ENCODE results near the gene PTGER1.
A peak's percentile ranks its signal among the peaks of the same experiment; 100 is the strongest.

The PTGER1 gene

GRCh38 chr19:14519245-14519859, 44.2 kb upstream of the PTGER1 start:
- H3K18ac ChIP-seq (ENCODE audit: low read length), result no peak overlapping the region
- no peak overlapping the region for H3K23ac ChIP-seq (ENCODE audit: low read depth, low read length, poor library complexity)
- no peak overlapping the region for H2BK5ac ChIP-seq (ENCODE audit: low read length)
- no peak overlapping the region for H3K27ac ChIP-seq (replicated peaks; ENCODE audit: low read length)
- H3K9ac ChIP-seq (ENCODE audit: low read depth, low read length, poor library complexity), result no peak overlapping the region
- no peak overlapping the region for H4K8ac ChIP-seq (ENCODE audit: low read depth, low read length)
- no peak overlapping the region for H2AFZ ChIP-seq (ENCODE audit: low read length)
- H3K14ac ChIP-seq (ENCODE audit: low read length), result no peak overlapping the region
- no peak overlapping the region for H3K4me2 ChIP-seq (ENCODE audit: insufficient read depth, low read length, poor library complexity, severe bottlenecking)
- H2BK120ac ChIP-seq (ENCODE audit: low read depth, low read length), result no peak overlapping the region
- no peak overlapping the region for H2BK15ac ChIP-seq (ENCODE audit: low read length)
- peaks cover 5% of the 10 kb centered on the region for H3K79me1 ChIP-seq (ENCODE audit: low read depth, low read length)
- H3K4ac ChIP-seq (ENCODE audit: low read length), result no peak overlapping the region
- H4K91ac ChIP-seq (ENCODE audit: low read depth, low read length, poor library complexity), result no peak overlapping the region
- no peak overlapping the region for H3K4me3 ChIP-seq (ENCODE audit: low read length in 2 of 2)
- H3K27me3 ChIP-seq (ENCODE audit: control insufficient read depth in 3 of 3, insufficient read depth in 3 of 3, low read depth in 1 of 3, low read length in 3 of 3), result no peaks in the 10 kb centered on the region
- peaks cover 10 to 13% of the 10 kb centered on the region in 2 donors for H3K4me1 ChIP-seq (ENCODE audit: control insufficient read depth in 2 of 2, insufficient read depth in 1 of 2, low read depth in 1 of 2, low read length in 2 of 2)
- no peak overlapping the region for H2BK12ac ChIP-seq (ENCODE audit: low read length)
- no CpG with 5 or more reads among the region's 22 CpGs for WGBS, 2 donors (ENCODE audit: extremely low coverage in 2 of 2, insufficient read length in 2 of 2, insufficient replicate concordance in 1 of 2)
- DNase-seq (ENCODE audit: low spot score), result no peak
- H3K9me3 ChIP-seq (replicated peaks in 1 of 2; ENCODE audit: control insufficient read depth in 2 of 2, insufficient read depth in 1 of 2, low read depth in 1 of 2, low read length in 2 of 2), result no peaks in the 10 kb centered on the region
- H2AK5ac ChIP-seq (ENCODE audit: low read depth, low read length), result no peak overlapping the region
- H3K36me3 ChIP-seq (replicated peaks in 1 of 2; ENCODE audit: control insufficient read depth in 2 of 2, insufficient read depth in 2 of 2, low read length in 2 of 2), result peaks cover 20 to 30% of the 10 kb centered on the region in 2 donors

- peak within 1 kb of the TSS; percentile 83 for H2AFZ ChIP-seq (ENCODE audit: low read length)
- H3K14ac ChIP-seq (ENCODE audit: low read length), result no peak within 1 kb of the TSS
- H3K18ac ChIP-seq (ENCODE audit: low read length), result peak within 1 kb of the TSS; percentile 98
- peaks cover 22 to 43% of the 10 kb centered on the region in 2 donors for H3K36me3 ChIP-seq (replicated peaks in 1 of 2; ENCODE audit: control insufficient read depth in 2 of 2, insufficient read depth in 2 of 2, low read length in 2 of 2)
- H3K27ac ChIP-seq (replicated peaks; ENCODE audit: low read length), result peak within 1 kb of the TSS; percentile 74
- H3K79me1 ChIP-seq (ENCODE audit: low read depth, low read length), result peaks cover 5% of the 10 kb centered on the region
- H2BK5ac ChIP-seq (ENCODE audit: low read length), result peak within 1 kb of the TSS; percentile 67
- DNase-seq (ENCODE audit: low spot score), result no peak
- WGBS, 2 donors (ENCODE audit: extremely low coverage in 2 of 2, insufficient read length in 2 of 2, insufficient replicate concordance in 1 of 2), result no CpG with 5 or more reads among the region's 82 CpGs
- peak within 1 kb of the TSS; percentile 4 for H3K4ac ChIP-seq (ENCODE audit: low read length)
- H3K23ac ChIP-seq (ENCODE audit: low read depth, low read length, poor library complexity), result peak within 1 kb of the TSS; percentile 100
- no peak within 1 kb of the TSS for H2BK15ac ChIP-seq (ENCODE audit: low read length)
- no peaks in the 10 kb centered on the region for H3K27me3 ChIP-seq (ENCODE audit: control insufficient read depth in 3 of 3, insufficient read depth in 3 of 3, low read depth in 1 of 3, low read length in 3 of 3)
- peak within 1 kb of the TSS; percentile 64 for H3K4me2 ChIP-seq (ENCODE audit: insufficient read depth, low read length, poor library complexity, severe bottlenecking)
- H2BK120ac ChIP-seq (ENCODE audit: low read depth, low read length), result no peak within 1 kb of the TSS
- peak within 1 kb of the TSS; percentile 5 for H2BK12ac ChIP-seq (ENCODE audit: low read length)
- H3K4me1 ChIP-seq (ENCODE audit: control insufficient read depth in 2 of 2, insufficient read depth in 1 of 2, low read depth in 1 of 2, low read length in 2 of 2), result peaks cover 10 to 13% of the 10 kb centered on the region in 2 donors
- no peaks in the 10 kb centered on the region for H3K9me3 ChIP-seq (replicated peaks in 1 of 2; ENCODE audit: control insufficient read depth in 2 of 2, insufficient read depth in 1 of 2, low read depth in 1 of 2, low read length in 2 of 2)
- no peak within 1 kb of the TSS for H4K8ac ChIP-seq (ENCODE audit: low read depth, low read length)
- no peak within 1 kb of the TSS for H4K91ac ChIP-seq (ENCODE audit: low read depth, low read length, poor library complexity)
- H3K9ac ChIP-seq (ENCODE audit: low read depth, low read length, poor library complexity), result peak within 1 kb of the TSS; percentile 97
- peak within 1 kb of the TSS; percentile 95 for H2AK5ac ChIP-seq (ENCODE audit: low read depth, low read length)
- H3K4me3 ChIP-seq (ENCODE audit: low read length in 2 of 2), result peak within 1 kb of the TSS; percentile 87 to 98
These were observed 42.8 kb upstream of the PTGER1 start, which contains the start of gene DNAJB1 for GRCh38 chr19:14517840-14518505. DNAJB1 (minus strand) TSS chr19:14518397; CDS start chr19:14518349, 48 bp downstream.

- Histone ChIP-seq H3K18ac (ENCODE audit: low read length) (peak overlapping the region; percentile 98), H3K79me1 (ENCODE audit: low read depth, low read length) (peaks cover 5% of the 10 kb centered on the region), H3K27ac (replicated peaks; ENCODE audit: low read length) (no peak overlapping the region), H3K4me3 (ENCODE audit: low read length in 2 of 2) (peak overlapping the region; percentile 87 to 98), H2AK5ac (ENCODE audit: low read depth, low read length) (peak overlapping the region; percentile 95), H4K8ac (ENCODE audit: low read depth, low read length) (no peak overlapping the region), H3K14ac (ENCODE audit: low read length) (no peak overlapping the region), H2BK120ac (ENCODE audit: low read depth, low read length) (no peak overlapping the region), H2BK15ac (ENCODE audit: low read length) (no peak overlapping the region), H3K4me1 (ENCODE audit: control insufficient read depth in 2 of 2, insufficient read depth in 1 of 2, low read depth in 1 of 2, low read length in 2 of 2) (peaks cover 10 to 13% of the 10 kb centered on the region in 2 donors), H3K4me2 (ENCODE audit: insufficient read depth, low read length, poor library complexity, severe bottlenecking) (peak overlapping the region; percentile 64), H2BK5ac (ENCODE audit: low read length) (peak overlapping the region; percentile 67), H3K23ac (ENCODE audit: low read depth, low read length, poor library complexity) (peak overlapping the region; percentile 100), H3K4ac (ENCODE audit: low read length) (no peak overlapping the region), H3K36me3 (replicated peaks in 1 of 2; ENCODE audit: control insufficient read depth in 2 of 2, insufficient read depth in 2 of 2, low read length in 2 of 2) (peaks cover 22 to 46% of the 10 kb centered on the region in 2 donors), H3K9ac (ENCODE audit: low read depth, low read length, poor library complexity) (peak overlapping the region; percentile 97), H2AFZ (ENCODE audit: low read length) (peak overlapping the region; percentile 83), H3K27me3 (ENCODE audit: control insufficient read depth in 3 of 3, insufficient read depth in 3 of 3, low read depth in 1 of 3, low read length in 3 of 3) (no peaks in the 10 kb centered on the region), H3K9me3 (replicated peaks in 1 of 2; ENCODE audit: control insufficient read depth in 2 of 2, insufficient read depth in 1 of 2, low read depth in 1 of 2, low read length in 2 of 2) (no peaks in the 10 kb centered on the region), H4K91ac (ENCODE audit: low read depth, low read length, poor library complexity) (no peak overlapping the region), H2BK12ac (ENCODE audit: low read length) (no peak overlapping the region)
- WGBS, 2 donors (ENCODE audit: extremely low coverage in 2 of 2, insufficient read length in 2 of 2, insufficient replicate concordance in 1 of 2), result no CpG with 5 or more reads among the region's 32 CpGs
- no peak for DNase-seq (ENCODE audit: low spot score)
These were observed 42.3 kb upstream of the PTGER1 start for GRCh38 chr19:14517446-14517839.

- no peak overlapping the region for H3K9ac ChIP-seq (ENCODE audit: low read depth, low read length, poor library complexity)
- H3K18ac ChIP-seq (ENCODE audit: low read length), result no peak overlapping the region
- no peaks in the 10 kb centered on the region for H3K9me3 ChIP-seq (replicated peaks in 1 of 2; ENCODE audit: control insufficient read depth in 2 of 2, insufficient read depth in 1 of 2, low read depth in 1 of 2, low read length in 2 of 2)
- H2BK15ac ChIP-seq (ENCODE audit: low read length), result no peak overlapping the region
- no peak overlapping the region for H2AK5ac ChIP-seq (ENCODE audit: low read depth, low read length)
- H2AFZ ChIP-seq (ENCODE audit: low read length), result no peak overlapping the region
- no peak overlapping the region for H3K4ac ChIP-seq (ENCODE audit: low read length)
- H3K36me3 ChIP-seq (replicated peaks in 1 of 2; ENCODE audit: control insufficient read depth in 2 of 2, insufficient read depth in 2 of 2, low read length in 2 of 2), result peaks cover 22 to 46% of the 10 kb centered on the region in 2 donors
- no peaks in the 10 kb centered on the region for H3K27me3 ChIP-seq (ENCODE audit: control insufficient read depth in 3 of 3, insufficient read depth in 3 of 3, low read depth in 1 of 3, low read length in 3 of 3)
- WGBS, 2 donors (ENCODE audit: extremely low coverage in 2 of 2, insufficient read length in 2 of 2, insufficient replicate concordance in 1 of 2), result no CpG with 5 or more reads among the region's 22 CpGs
- H3K23ac ChIP-seq (ENCODE audit: low read depth, low read length, poor library complexity), result no peak overlapping the region
- DNase-seq (ENCODE audit: low spot score), result no peak
- peak overlapping the region; percentile 87 to 98 for H3K4me3 ChIP-seq (ENCODE audit: low read length in 2 of 2)
- H2BK120ac ChIP-seq (ENCODE audit: low read depth, low read length), result no peak overlapping the region
- peaks cover 10 to 13% of the 10 kb centered on the region in 2 donors for H3K4me1 ChIP-seq (ENCODE audit: control insufficient read depth in 2 of 2, insufficient read depth in 1 of 2, low read depth in 1 of 2, low read length in 2 of 2)
- H3K27ac ChIP-seq (replicated peaks; ENCODE audit: low read length), result no peak overlapping the region
- no peak overlapping the region for H4K91ac ChIP-seq (ENCODE audit: low read depth, low read length, poor library complexity)
- no peak overlapping the region for H4K8ac ChIP-seq (ENCODE audit: low read depth, low read length)
- H3K4me2 ChIP-seq (ENCODE audit: insufficient read depth, low read length, poor library complexity, severe bottlenecking), result peak overlapping the region; percentile 64
- H3K79me1 ChIP-seq (ENCODE audit: low read depth, low read length), result peaks cover 5% of the 10 kb centered on the region
- H3K14ac ChIP-seq (ENCODE audit: low read length), result no peak overlapping the region
- H2BK5ac ChIP-seq (ENCODE audit: low read length), result no peak overlapping the region
- no peak overlapping the region for H2BK12ac ChIP-seq (ENCODE audit: low read length)
These were observed 41.7 kb upstream of the PTGER1 start for GRCh38 chr19:14516746-14517438.
